ENCODE measurements around the gene SOX1. TPM values are rescaled to one million over a fixed set of nuclear protein-coding genes. Genes with fewer than 3 reads are reported as not detected.

The SOX1 gene
- total and polyA plus RNA-seq, 9 donors: not detected

DNA sequence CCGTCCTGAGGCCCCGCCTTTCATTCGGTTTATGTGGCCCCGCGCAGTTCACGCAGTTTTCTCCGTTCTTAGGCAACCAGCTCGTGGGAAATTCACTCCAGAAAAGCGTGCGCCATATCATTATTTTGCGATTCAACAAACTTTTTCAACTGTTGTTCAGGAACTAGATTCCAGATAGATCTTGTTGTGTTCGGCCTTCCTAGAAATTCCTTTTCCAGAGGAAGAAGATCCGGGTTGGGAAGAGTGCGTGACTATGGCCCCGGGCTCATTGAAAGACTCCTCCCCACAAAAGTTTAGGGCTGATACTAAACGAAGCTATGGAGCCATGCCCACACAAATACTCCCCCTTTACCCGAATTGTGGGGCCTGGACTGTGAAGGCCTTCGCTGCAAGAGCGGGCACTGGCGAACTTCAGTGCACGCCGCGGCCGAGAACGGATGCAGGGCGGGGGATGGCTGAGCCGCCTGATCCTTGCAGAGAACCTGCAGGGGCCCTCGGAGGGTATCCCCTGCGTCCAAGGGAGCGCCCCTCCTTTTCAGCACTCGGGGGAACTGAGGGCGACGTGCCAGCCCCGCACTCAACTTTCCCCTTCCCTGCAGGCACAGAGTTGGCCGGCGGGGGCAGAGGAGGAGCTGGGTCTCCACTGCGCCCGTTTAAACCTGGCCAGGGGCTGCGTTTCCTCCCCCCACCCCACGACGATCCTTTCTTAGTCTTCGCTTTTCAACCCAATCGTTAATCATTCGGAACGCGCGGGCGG lies 904 bp upstream of the SOX1 start:
- 3 to 5% (median 4%) methylated on average over 32 to 48 of the region's 48 CpGs for WGBS, 3 donors
- no peak for DNase-seq
- Histone ChIP-seq H3K4me1 (ENCODE audit: insufficient read depth) (peaks cover 3% of the 10 kb centered on the region), H3K27me3 (no peaks in the 10 kb centered on the region), H3K9me3 (no peaks in the 10 kb centered on the region), H3K4me3 (no peak overlapping the region), H3K36me3 (no peaks in the 10 kb centered on the region), H3K27ac (no peak overlapping the region)
- intact Hi-C loops (cut with DNase I): no loop called here
- no peak for TF ChIP-seq EP300 (IDR thresholded peaks at IDR 0.05)
- TF ChIP-seq, protein P1, sequence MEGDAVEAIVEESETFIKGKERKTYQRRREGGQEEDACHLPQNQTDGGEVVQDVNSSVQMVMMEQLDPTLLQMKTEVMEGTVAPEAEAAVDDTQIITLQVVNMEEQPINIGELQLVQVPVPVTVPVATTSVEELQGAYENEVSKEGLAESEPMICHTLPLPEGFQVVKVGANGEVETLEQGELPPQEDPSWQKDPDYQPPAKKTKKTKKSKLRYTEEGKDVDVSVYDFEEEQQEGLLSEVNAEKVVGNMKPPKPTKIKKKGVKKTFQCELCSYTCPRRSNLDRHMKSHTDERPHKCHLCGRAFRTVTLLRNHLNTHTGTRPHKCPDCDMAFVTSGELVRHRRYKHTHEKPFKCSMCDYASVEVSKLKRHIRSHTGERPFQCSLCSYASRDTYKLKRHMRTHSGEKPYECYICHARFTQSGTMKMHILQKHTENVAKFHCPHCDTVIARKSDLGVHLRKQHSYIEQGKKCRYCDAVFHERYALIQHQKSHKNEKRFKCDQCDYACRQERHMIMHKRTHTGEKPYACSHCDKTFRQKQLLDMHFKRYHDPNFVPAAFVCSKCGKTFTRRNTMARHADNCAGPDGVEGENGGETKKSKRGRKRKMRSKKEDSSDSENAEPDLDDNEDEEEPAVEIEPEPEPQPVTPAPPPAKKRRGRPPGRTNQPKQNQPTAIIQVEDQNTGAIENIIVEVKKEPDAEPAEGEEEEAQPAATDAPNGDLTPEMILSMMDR (IDR thresholded peaks at IDR 0.05): no peak
- no peak for TF ChIP-seq POLR2A (IDR thresholded peaks at IDR 0.05)

DNA sequence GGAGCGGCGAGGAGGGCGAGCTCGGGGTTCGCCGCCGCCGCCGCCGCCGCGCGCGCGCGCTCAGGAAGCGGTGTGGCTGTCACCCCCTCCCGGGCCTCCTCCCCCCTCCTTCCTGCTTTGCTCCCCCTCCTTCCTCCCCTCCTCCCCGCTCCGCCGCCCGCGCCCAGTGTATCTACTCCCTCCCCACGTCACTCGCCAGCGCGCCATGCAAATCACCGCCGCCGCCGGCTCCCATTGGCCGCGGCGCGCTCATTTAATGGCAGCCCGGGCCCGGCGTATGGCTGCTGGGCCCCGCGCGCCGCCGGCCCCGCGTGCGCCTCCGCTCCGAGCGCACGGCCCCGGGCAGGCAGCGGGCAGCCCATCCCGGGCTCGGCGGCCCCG lies 335 bp upstream of the SOX1 start:
- no peak for TF ChIP-seq EP300 (IDR thresholded peaks at IDR 0.05)
- TF ChIP-seq, protein P1 (IDR thresholded peaks at IDR 0.05): no peak
- TF ChIP-seq POLR2A (IDR thresholded peaks at IDR 0.05): no peak
- peak in 1 of 5 donors; percentile 28 for DNase-seq
- H3K4me3 ChIP-seq: no peak overlapping the region
- 1 to 2% (median 1%) methylated on average over 28 to 56 of the region's 56 CpGs for WGBS, 3 donors
- H3K27ac ChIP-seq: no peak overlapping the region
- intact Hi-C loops (cut with DNase I): no loop called here
- peaks cover 3% of the 10 kb centered on the region for H3K4me1 ChIP-seq (ENCODE audit: insufficient read depth)
- H3K27me3 ChIP-seq: no peaks in the 10 kb centered on the region
- no peaks in the 10 kb centered on the region for H3K9me3 ChIP-seq
- H3K36me3 ChIP-seq: no peaks in the 10 kb centered on the region

DNA sequence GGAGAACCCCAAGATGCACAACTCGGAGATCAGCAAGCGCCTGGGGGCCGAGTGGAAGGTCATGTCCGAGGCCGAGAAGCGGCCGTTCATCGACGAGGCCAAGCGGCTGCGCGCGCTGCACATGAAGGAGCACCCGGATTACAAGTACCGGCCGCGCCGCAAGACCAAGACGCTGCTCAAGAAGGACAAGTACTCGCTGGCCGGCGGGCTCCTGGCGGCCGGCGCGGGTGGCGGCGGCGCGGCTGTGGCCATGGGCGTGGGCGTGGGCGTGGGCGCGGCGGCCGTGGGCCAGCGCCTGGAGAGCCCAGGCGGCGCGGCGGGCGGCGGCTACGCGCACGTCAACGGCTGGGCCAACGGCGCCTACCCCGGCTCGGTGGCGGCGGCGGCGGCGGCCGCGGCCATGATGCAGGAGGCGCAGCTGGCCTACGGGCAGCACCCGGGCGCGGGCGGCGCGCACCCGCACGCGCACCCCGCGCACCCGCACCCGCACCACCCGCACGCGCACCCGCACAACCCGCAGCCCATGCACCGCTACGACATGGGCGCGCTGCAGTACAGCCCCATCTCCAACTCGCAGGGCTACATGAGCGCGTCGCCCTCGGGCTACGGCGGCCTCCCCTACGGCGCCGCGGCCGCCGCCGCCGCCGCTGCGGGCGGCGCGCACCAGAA lies 1.1 kb downstream of the SOX1 start:
- TF ChIP-seq POLR2A (IDR thresholded peaks at IDR 0.05) (no peak), EP300 (IDR thresholded peaks at IDR 0.05) (no peak)
- TF ChIP-seq, protein P1 (IDR thresholded peaks at IDR 0.05): no peak
- no peaks in the 10 kb centered on the region for H3K36me3 ChIP-seq
- WGBS, 3 donors: 0 to 1% (median 1%) methylated on average over 68 to 103 of the region's 103 CpGs
- H3K4me3 ChIP-seq: no peak overlapping the region
- H3K4me1 ChIP-seq (ENCODE audit: insufficient read depth): peaks cover 3% of the 10 kb centered on the region
- intact Hi-C loops (cut with DNase I): no loop called here
- no peaks in the 10 kb centered on the region for H3K9me3 ChIP-seq
- no peak overlapping the region for H3K27ac ChIP-seq
- H3K27me3 ChIP-seq: no peaks in the 10 kb centered on the region
- DNase-seq: no peak

DNA sequence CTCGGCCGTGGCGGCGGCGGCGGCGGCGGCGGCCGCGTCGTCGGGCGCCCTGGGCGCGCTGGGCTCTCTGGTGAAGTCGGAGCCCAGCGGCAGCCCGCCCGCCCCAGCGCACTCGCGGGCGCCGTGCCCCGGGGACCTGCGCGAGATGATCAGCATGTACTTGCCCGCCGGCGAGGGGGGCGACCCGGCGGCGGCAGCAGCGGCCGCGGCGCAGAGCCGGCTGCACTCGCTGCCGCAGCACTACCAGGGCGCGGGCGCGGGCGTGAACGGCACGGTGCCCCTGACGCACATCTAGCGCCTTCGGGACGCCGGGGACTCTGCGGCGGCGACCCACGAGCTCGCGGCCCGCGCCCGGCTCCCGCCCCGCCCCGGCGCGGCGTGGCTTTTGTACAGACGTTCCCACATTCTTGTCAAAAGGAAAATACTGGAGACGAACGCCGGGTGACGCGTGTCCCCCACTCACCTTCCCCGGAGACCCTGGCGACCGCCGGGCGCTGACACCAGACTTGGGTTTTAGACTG lies 1.7 kb downstream of the SOX1 start:
- TF ChIP-seq POLR2A (IDR thresholded peaks at IDR 0.05): no peak
- DNase-seq: no peak
- WGBS, 3 donors: 1 to 2% (median 2%) methylated on average over 49 to 80 of the region's 80 CpGs
- intact Hi-C loops (cut with DNase I): no loop called here
- Histone ChIP-seq H3K27me3 (no peaks in the 10 kb centered on the region), H3K27ac (no peak overlapping the region), H3K4me1 (ENCODE audit: insufficient read depth) (peaks cover 3% of the 10 kb centered on the region), H3K9me3 (no peaks in the 10 kb centered on the region), H3K36me3 (no peaks in the 10 kb centered on the region), H3K4me3 (no peak overlapping the region)

All from ovary (tissue), 9 donors.